Activated CD4-positive, alpha-beta T cell treated with anti-CD3 and anti-CD28 coated beads, Interleukin-2, amount 50 U/mL, for 1 hour (primary cell): ENCODE data around the gene C15orf62.
A peak's percentile ranks its signal among the peaks of the same experiment; 100 is the strongest.

Experiments used
- DNase-seq: peaks from one replicate; pipeline ENCODE4 v3.0.0-alpha.2; 2020

Gene C15orf62

GRCh38 chr15:40785814-40786213, 16.0 kb downstream of the C15orf62 start:
- no peak for DNase-seq

GRCh38 chr15:40787344-40787841, 17.6 kb downstream of the C15orf62 start:
- peak; percentile 50 for DNase-seq

GRCh38 chr15:40787991-40788390, 18.2 kb downstream of the C15orf62 start:
- no peak for DNase-seq

GRCh38 chr15:40789119-40789518, 19.3 kb downstream of the C15orf62 start:
- DNase-seq, result no peak

GRCh38 chr15:40789999-40790398, 20.2 kb downstream of the C15orf62 start:
- no peak for DNase-seq

GRCh38 chr15:40790718-40791117, 20.9 kb downstream of the C15orf62 start:
- DNase-seq, result no peak

GRCh38 chr15:40792394-40792793, 22.6 kb downstream of the C15orf62 start:
- DNase-seq, result no peak

GRCh38 chr15:40793216-40793989, 23.6 kb downstream of the C15orf62 start:
- no peak for DNase-seq

- DNase-seq, result no peak
Observed at GRCh38 chr15:40796041-40796440, 26.3 kb downstream of the C15orf62 start.

- DNase-seq, result no peak
Observed at GRCh38 chr15:40796512-40796911, 26.7 kb downstream of the C15orf62 start.

GRCh38 chr15:40799523-40799922, 29.7 kb downstream of the C15orf62 start:
- no peak for DNase-seq

GRCh38 chr15:40803076-40803475, 33.3 kb downstream of the C15orf62 start:
- no peak for DNase-seq

GRCh38 chr15:40803688-40804087, 33.9 kb downstream of the C15orf62 start:
- DNase-seq, result no peak

- no peak for DNase-seq
Observed at GRCh38 chr15:40806672-40807027, 36.9 kb downstream of the C15orf62 start.

GRCh38 chr15:40807028-40807887, 37.5 kb downstream of the C15orf62 start, which contains the start of the genes DNAJC17 and ZFYVE19:
Gene DNAJC17 (minus strand): TSS chr15:40807473. CDS start chr15:40807446, 27 bp downstream.
Gene ZFYVE19 (plus strand): TSS chr15:40807089. CDS start chr15:40807590, 501 bp downstream.
- DNase-seq, result peak; percentile 92

GRCh38 chr15:40807888-40808461, 38.2 kb downstream of the C15orf62 start:
- DNase-seq, result no peak

- no peak for DNase-seq
Observed at GRCh38 chr15:40808861-40809450, 39.2 kb downstream of the C15orf62 start.

GRCh38 chr15:40812721-40813425, 43.1 kb downstream of the C15orf62 start:
- DNase-seq, result no peak

- DNase-seq, result no peak
Observed at GRCh38 chr15:40815042-40815698, 45.4 kb downstream of the C15orf62 start.

GRCh38 chr15:40819048-40819447, 49.3 kb downstream of the C15orf62 start:
- no peak for DNase-seq

- DNase-seq, result no peak
Observed at GRCh38 chr15:40821195-40821594, 51.4 kb downstream of the C15orf62 start.
